ENCODE measurements around the gene SEPTIN12.

GRCh38 chr16:4826526-4826925, 38.4 kb upstream of the SEPTIN12 start:
- TF ChIP-seq GATA3 (IDR thresholded peaks at IDR 0.05; ENCODE audit: low read depth, low read length) (no peak), GATA2 (IDR thresholded peaks at IDR 0.05; ENCODE audit: low read depth, low read length) (no peak)
